T1000 (cell line): ENCODE data around the gene OR2A25.

ENCODE experiments used
- DNase-seq: peaks from one replicate; lab custom pipeline; 2025; ENCODE audit warnings: mixed read lengths; lab: John Stamatoyannopoulos, UW

The OR2A25 gene

DNA sequence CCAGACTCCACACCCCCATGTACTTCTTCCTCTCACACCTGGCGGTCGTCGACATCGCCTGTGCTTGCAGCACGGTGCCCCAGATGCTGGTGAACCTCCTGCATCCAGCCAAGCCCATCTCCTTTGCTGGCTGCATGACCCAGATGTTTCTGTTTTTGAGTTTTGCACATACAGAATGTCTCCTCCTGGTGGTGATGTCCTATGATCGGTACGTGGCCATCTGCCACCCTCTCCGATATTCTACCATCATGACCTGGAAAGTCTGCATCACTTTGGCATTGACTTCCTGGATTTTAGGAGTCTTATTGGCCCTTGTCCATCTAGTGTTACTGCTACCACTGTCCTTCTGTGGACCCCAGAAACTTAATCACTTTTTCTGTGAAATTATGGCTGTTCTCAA is 4.8 kb downstream of the OR2A25 start:
- DNase-seq, result no peak

DNA sequence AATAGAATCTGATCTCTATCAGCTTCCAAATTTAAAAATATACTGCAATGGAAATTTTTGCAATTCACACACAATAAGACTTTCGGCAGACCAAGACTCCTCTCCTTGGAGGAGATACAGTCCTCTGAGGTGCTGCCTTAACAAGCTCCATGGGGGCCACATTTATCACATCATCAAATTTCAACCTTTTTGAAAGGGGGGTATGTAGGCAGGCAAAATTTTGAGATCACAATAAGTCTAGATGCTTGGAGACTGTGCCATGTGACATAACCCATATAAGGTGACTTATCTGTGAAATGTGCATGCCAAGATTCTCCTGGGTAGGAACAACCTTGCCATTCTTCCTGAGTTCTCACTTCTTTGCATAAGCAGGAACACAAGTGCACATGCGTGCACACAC is 16.4 kb downstream of the OR2A25 start, which contains the start of gene OR2A12:
Gene OR2A12 (plus strand): TSS at position 301 of the 400 bp plus-strand sequence. CDS start 8,830 bp downstream, outside the sequence.
- DNase-seq, result no peak

DNA sequence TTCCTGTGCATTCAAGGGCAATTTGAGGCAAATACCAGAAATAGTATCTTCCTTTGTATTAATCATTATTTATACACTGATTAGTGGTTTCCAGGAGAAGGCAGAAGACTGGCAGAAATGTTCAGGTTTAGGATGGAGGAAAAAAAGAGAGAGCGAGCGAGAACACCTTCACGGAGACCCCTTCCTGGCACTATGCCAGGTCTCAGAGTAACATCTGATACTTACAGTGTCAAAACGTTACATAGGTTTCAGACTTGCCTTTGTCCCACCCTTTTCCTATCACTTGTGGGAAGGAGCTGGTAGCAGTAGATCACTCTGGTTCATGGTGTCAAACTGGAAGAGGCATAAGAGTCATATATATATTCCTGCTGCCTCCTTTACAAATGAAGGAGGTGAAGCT is 17.1 kb downstream of the OR2A25 start:
- DNase-seq, result no peak

DNA sequence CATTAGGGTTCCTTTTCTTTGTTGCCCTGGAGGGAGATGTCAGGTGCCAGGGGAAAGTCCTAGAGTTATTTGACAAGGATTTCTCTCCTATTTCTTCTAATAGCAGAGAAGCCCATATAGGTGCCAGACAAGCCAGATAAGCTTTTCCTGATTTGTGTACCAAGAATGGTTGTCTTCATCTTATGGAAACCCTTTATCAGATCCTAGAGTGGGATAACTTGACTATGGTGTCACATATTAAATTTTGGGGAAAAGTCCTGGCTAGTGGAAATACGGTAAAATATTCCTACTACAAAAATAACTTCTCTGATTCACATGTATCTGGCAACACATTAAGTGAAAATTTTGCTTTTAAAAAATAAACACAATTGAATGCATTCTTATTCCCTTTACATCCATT is 17.6 kb downstream of the OR2A25 start:
- DNase-seq, result no peak

DNA sequence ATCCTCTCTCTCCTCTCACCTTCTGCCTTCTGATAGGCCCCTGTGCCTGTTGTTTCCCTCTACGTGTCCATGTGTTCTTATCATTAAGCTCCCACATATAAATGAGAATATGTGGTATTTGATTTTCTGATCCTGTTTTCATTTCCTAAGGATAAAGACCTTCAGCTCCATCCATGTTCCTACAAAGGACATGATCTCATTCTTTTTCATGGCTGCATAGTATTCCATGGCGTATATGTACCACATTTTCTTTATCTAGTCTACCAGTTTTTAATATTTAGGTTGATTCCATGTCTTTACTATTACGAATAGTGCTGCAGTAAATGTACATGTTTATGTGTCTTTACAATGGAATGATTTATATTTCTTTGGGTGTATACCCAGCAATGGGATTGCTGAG is 21.1 kb downstream of the OR2A25 start:
- no peak for DNase-seq

DNA sequence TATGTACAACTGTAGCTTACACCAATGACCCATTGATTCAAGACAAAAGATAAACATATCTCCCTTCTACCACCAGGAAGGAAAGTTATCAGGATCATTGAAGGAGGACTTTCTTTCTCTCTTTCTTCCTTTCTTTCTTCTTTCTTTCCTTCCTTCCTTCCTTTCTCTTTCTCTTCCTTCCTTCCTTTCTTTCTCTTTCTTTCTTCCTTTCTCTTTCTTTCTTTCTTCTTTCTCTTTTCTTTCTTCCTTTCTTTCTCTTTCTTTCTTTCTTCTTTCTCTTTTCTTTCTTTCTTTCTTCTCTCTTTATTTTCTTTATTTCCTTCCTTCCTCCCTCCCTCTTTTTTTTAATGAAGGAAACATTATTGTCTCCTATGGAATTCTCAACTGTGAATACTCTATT is 29.2 kb downstream of the OR2A25 start:
- DNase-seq, result no peak

DNA sequence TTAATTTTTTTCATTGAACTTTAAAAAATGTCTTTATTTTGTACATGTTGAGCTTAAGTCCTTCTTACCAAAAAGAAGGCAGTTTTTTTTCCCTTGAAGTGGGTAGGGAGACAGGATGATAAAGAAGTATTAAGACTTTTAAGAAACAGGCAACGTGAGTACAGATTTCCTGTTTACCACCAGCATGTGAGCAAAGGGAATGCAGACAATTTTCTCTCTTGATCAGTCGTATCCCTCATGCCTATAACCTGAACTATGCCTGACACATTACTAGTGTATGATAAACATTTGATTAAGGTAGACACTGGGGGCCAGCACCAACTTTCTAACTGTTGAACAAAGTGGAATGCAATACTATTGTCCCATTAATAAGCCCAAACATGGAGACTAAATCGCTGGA is 31.0 kb downstream of the OR2A25 start:
- DNase-seq, result no peak

DNA sequence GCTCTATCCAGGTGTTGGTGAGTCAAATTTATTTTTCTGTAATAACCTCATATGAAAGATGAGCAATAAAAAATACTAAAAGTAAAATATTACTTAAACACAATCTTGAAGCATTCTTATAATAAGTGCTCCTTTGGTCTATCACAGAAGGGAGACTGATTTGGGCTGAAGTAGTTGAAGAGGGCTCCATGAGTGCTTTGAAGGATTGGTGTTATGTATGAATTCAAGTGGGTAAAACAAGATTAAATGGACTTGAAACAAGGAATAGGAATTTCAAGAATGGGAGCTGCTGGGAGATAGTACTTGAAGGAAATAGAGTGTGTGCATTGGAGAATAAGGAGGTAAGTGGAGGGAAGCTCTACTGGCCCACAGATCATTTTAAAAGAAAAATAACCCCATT is 32.4 kb downstream of the OR2A25 start:
- no peak for DNase-seq

DNA sequence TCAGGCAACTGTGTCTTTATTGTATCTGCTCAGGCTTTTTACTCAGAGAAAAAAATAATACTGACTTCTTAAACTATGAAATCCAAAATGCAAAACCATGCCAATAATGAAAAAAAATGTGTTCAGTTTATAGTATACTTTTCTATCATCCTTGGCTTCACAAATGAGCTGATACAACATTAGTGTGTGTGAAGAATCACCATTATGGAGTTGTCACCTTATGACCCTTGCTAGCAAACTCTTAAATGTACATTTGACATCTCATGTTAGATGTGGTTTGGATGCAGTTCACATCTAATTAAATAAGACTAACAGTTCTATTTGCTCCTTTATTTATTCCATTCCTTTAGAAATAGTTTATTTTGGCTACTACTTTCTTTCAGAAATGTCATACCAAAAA is 35.6 kb downstream of the OR2A25 start:
- no peak for DNase-seq

DNA sequence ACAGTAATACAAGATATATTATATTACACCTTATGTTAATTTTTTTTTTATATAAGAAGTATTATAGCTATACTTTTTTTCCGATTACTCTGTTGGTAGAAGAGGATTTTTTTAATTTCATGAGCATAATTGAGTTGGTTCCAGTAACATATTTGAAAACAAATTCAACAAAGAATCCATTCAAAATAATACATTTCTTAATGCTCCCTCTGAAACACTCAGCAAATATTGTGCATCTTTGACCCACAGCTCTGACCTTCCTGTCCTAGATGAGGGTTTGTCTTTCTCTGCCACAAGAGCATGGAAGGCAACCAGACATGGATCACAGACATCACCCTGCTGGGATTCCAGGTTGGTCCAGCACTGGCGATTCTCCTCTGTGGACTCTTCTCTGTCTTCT is 39.7 kb downstream of the OR2A25 start, which contains the start of gene OR2A2:
Gene OR2A2 (plus strand): TSS at position 301 of the 400 bp plus-strand sequence. CDS start 0 bp downstream, at position 301.
- DNase-seq, result no peak

DNA sequence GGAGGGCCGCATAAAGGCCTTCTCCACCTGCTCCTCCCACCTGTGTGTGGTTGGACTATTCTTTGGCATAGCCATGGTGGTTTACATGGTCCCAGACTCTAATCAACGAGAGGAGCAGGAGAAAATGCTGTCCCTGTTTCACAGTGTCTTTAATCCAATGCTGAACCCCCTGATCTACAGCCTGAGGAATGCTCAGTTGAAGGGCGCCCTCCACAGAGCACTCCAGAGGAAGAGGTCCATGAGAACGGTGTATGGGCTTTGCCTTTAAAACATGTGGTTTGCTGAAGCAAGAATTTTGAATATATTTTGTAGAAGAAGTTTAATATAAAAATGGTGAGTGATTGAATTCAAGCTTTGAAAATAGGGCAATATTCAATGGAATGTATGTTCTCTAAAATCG is 40.7 kb downstream of the OR2A25 start:
- DNase-seq, result no peak

DNA sequence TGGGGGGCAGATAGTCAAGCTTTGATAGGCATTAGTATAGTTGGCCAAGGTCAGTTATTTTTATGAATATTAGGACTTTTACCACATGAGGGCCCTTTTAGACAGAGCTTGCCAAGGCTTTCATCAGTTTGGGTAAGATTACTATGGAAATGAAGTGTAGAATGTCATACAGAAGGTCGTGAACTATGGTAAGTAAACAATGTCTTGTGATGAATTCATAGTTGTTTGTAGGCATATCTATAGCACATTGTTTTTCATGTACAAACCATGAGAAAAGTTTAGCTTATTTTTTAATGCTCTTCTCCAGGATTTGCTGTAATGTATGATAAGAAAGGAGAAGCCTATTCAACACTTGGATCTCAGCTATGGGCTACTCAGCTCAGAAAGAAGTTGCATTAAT is 44.0 kb downstream of the OR2A25 start:
- no peak for DNase-seq

DNA sequence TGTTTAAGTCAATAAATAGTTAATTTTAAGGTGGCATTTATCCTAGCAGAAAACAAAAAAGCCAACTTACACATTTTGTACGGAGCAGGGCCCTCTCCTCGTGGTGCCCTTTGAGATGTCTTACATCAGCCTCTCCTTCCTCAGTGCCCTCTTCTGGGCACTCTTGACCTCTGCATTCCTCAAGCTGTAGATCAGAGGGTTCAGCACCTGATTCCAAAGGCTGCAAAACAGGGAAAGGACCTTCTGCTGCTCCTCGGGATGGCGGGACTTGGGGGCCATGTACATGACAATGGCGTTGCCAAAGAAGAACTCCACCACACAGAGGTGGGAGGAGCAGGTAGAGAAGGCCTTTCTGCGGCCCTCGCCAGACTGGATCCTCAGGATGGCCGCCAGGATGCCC is 48.7 kb downstream of the OR2A25 start:
- no peak for DNase-seq

DNA sequence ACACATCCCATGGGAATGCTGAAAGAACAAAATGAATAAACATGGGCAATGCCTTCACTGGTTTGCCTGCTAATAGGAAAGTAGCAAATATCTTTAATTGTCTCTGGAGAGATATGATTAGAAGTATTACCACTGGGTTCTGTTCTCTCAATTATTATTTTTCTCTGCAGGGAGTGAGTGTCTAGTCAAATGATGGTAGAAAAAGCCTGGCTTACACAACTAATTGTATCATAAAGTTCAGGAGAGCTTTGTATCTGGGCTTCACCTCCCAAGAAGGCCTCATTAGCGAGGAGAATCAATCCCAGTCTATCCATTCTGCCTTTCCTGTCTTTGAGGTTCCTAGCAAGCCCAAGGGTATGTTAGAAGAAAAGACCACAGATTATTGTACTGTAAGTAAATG is 53.3 kb downstream of the OR2A25 start, which contains the start of gene OR2A14:
Gene OR2A14 (plus strand): TSS at position 301 of the 400 bp plus-strand sequence. CDS start 5,937 bp downstream, outside the sequence.
- DNase-seq, result no peak
